Esophagus muscularis mucosa (tissue), 4 donors: ENCODE data around the gene LRFN2. TPM values are rescaled to one million over a fixed set of nuclear protein-coding genes. Genes with fewer than 3 reads are reported as not detected.

Experiments
- DNase-seq: peaks from one replicate; pipeline ENCODE4 v3.0.0-alpha.2; 2017; ENCODE audit errors: extremely low spot score
- H3K27ac ChIP-seq, 4 donors: fragments of 200-600 bp; sonication (generic); replicated peaks in 1 of 4; 1 replicate in 3 of 4; 2 replicates in 1 of 4; pipeline ENCODE4 v1.5.1; 2016 to 2019; ENCODE audit warnings: mild to moderate bottlenecking in 1 of 4
- H3K27me3 ChIP-seq, 4 donors: fragments of 200-600 bp; sonication (generic); one replicate each; pipeline versions ENCODE4 v1.5.1 to v1.6.0; 2016 to 2019
- H3K36me3 ChIP-seq, 4 donors: fragments of 200-600 bp; sonication (generic); one replicate each; pipeline ENCODE4 v1.5.1; 2016 to 2019
- H3K4me1 ChIP-seq, 4 donors: fragments of 200-600 bp; sonication (generic); one replicate each; pipeline ENCODE4 v1.5.1; 2016 to 2019
- H3K4me3 ChIP-seq, 4 donors: fragments of 200-600 bp; sonication (generic); 1 replicate in 2 of 4; 2 replicates in 2 of 4; pipeline ENCODE4 v1.5.1; 2016 to 2019; ENCODE audit warnings: mild to moderate bottlenecking in 4 of 4, moderate library complexity in 1 of 4
- H3K9me3 ChIP-seq, 4 donors: fragments of 200-600 bp; sonication (generic); 1 replicate in 3 of 4; 2 replicates in 1 of 4; pipeline ENCODE4 v1.5.1; 2016 to 2019
- CTCF ChIP-seq, 3 experiments: fragments of 200-600 bp in 2 of 3; fragments of 450-650 bp in 1 of 3; sonication (generic) in 2 of 3; IDR thresholded peaks; one replicate each; pipeline ENCODE4 v1.5.1; 2017 to 2019; ENCODE audit warnings: antibody characterized with exemption in 3 of 3, mild to moderate bottlenecking in 2 of 3, moderate library complexity in 1 of 3
- EP300 ChIP-seq: sonication (generic); formaldehyde crosslinking; IDR thresholded peaks from one replicate; pipeline ENCODE4 v1.6.1; 2017; ENCODE audit warnings: antibody characterized with exemption
- POLR2A ChIP-seq: fragments of 450-650 bp; IDR thresholded peaks from one replicate; pipeline ENCODE4 v1.6.1; 2017; ENCODE audit warnings: antibody characterized with exemption, moderate library complexity, mild to moderate bottlenecking, low read depth
- POLR2AphosphoS5 ChIP-seq, 2 donors: sonication (generic); formaldehyde crosslinking; IDR thresholded peaks; one replicate each; pipeline ENCODE4 v1.6.1; 2017; ENCODE audit warnings: antibody characterized with exemption in 2 of 2
- WGBS: methylation state at CpG from one replicate; pipeline ENCODE4 v1.1.5; 2018; 5-methylcytosine and 5-hydroxymethylcytosine counted together
- intact Hi-C: fragments of 100-400 bp; cut with DNase I; formaldehyde crosslinking; loops from one replicate; pipeline ENCODE4 v1.15.1; 2023
- total RNA-seq, 4 donors: library from RNA; depleted of rRNA; stranded (reverse); fragments of >200 nt; gene quantifications; one replicate each; pipeline versions ENCODE4 v1.1.0 to v1.2.1, GENCODE V29; 2016

LRFN2 gene
- total RNA-seq, 4 donors from 2014 or later: 0.11 TPM; not detected in 3

DNA sequence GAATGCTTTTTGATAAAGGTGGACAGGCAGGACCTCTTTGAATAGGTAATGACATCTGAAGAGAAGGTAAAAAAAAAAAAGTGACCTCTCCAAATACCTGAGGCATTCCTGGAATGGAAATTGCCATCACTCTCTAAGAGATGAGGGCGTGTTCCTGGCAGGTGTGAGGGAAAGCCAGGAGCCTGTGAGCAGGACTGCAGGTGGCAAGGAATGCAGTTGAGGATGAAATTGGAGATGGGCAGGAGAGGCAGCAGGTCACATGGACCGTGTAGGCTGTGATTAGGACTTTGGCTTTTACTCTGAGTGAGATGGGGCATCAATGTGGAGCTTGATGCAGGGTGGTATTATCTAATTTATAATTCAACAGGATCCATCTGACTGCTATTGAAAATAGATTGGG, 227.4 kb downstream of the LRFN2 start:
- Histone ChIP-seq H3K9me3 (no peaks in the 10 kb centered on the region), H3K4me3 (no peak overlapping the region), H3K4me1 (no peaks in the 10 kb centered on the region), H3K27ac (no peak overlapping the region), H3K36me3 (no peaks in the 10 kb centered on the region), H3K27me3 (peaks cover 0 to 16% (median 0%) of the 10 kb centered on the region in 4 donors)
- TF ChIP-seq POLR2AphosphoS5 (IDR thresholded peaks at IDR 0.05): no peak
- TF ChIP-seq EP300: no peak
- TF ChIP-seq CTCF (IDR thresholded peaks at IDR 0.05): no peak
- TF ChIP-seq POLR2A: no peak
- DNase-seq: peak; percentile 66
- WGBS: 53% methylated on average over 2 of the region's 2 CpGs
- intact Hi-C loops: no loop called here

DNA sequence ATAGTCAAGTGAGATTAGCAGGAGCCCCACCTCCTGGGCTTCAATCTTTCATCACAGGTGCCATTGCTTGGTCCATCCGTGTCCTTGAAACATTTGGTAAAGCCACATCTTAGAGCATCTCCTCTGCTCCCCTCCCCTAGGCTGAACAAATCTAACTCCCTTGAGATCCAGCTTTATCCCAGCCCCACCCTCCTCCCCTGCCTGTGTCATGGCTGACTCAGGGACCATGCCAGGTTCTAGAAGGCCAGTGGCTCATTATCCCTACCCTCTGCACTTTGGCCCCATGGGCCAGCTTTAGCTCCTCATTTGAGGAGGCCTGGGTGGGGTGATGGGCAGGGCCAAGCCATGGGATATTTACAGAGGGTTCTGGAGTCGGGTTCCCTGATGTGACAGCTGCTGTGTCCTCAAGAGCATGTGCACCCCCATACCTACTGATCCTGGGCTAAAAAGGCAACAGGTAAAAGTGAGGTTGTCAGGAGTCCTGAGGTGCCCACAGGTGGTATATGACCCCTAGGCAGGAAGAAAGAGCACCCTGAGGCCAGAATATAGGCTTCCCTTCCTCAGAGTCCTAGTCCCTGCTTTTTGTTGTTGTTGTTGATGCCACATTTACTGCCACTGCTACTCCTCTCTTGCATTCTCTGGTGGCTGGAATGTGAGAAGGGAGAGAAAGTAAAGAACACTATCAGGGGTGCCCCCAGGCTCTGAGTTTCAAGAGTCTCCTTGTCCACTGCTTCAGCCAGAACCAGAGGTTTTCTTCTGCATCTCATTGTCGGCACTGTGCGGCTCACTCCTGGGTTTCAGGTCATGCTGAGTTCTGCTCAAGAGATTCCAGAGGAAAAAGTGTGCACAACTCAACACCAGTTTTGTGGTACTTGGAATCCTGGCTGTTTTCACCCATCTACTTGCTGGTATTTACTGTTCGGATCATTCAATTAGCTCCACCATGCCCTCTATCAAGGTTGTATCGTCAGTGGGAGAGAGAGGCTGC, 228.4 kb downstream of the LRFN2 start:
- no peak for DNase-seq
- Histone ChIP-seq H3K27ac (no peak overlapping the region), H3K27me3 (peaks cover 0 to 16% (median 0%) of the 10 kb centered on the region in 4 donors), H3K4me3 (no peak overlapping the region), H3K9me3 (no peaks in the 10 kb centered on the region), H3K36me3 (no peaks in the 10 kb centered on the region), H3K4me1 (no peaks in the 10 kb centered on the region)
- intact Hi-C loops: no loop called here
- 89% methylated on average over 5 of the region's 6 CpGs for WGBS
- TF ChIP-seq POLR2A: no peak
- TF ChIP-seq POLR2AphosphoS5 (IDR thresholded peaks at IDR 0.05): no peak
- no peak for TF ChIP-seq CTCF (IDR thresholded peaks at IDR 0.05)
- TF ChIP-seq EP300: no peak

DNA sequence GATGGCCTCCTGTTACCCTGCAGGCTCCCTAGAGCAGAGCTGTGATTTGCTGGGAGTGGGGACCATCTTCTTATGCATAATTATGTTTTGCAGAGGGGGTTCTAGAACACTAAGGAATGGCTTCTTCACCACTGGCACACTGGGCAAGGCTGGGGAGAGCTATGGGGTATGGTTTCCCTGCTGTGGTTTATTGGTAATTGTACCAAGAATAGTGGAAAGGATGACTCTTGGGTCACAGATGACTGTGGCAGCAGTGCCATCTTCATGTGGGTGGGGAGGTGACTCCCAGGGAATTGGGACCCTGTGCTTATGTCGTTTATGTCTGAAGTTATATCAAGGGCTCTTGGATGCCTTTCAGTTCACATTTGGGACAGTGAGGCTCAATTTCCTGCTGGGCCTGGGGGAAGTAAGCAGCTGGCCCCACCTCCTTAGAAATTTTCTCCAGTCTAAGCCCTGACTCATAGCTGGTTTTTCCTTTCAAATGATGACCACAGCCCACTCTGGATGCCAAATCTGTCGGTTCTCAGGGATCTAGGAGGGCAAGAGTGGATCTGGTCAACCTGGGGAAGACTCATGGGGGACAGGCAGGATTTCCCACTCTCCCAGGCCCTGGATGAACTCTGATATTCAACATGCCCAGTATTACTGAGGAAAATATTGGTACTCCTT, 230.8 kb downstream of the LRFN2 start:
- Histone ChIP-seq H3K9me3 (no peaks in the 10 kb centered on the region), H3K27me3 (peaks cover 0 to 16% (median 0%) of the 10 kb centered on the region in 4 donors), H3K27ac (no peak overlapping the region), H3K36me3 (no peaks in the 10 kb centered on the region), H3K4me1 (no peaks in the 10 kb centered on the region), H3K4me3 (no peak overlapping the region)
- peak; percentile 88 for DNase-seq
- 34% methylated on average over 2 of the region's 2 CpGs for WGBS
- no peak for TF ChIP-seq CTCF (IDR thresholded peaks at IDR 0.05)
- TF ChIP-seq EP300: no peak
- TF ChIP-seq POLR2AphosphoS5 (IDR thresholded peaks at IDR 0.05): no peak
- TF ChIP-seq POLR2A: no peak
- intact Hi-C loops: no loop called here

- DNase-seq: peak; percentile 86
- H3K4me3 ChIP-seq: no peak overlapping the region
- H3K36me3 ChIP-seq: no peaks in the 10 kb centered on the region
- TF ChIP-seq POLR2AphosphoS5 (IDR thresholded peaks at IDR 0.05) (no peak), EP300 (no peak), CTCF (IDR thresholded peaks at IDR 0.05) (no peak), POLR2A (no peak)
- no peaks in the 10 kb centered on the region for H3K4me1 ChIP-seq
- peaks cover 0 to 12% (median 0%) of the 10 kb centered on the region in 4 donors for H3K27me3 ChIP-seq
- H3K27ac ChIP-seq: no peak overlapping the region
- WGBS: 91% methylated on average over 2 of the region's 2 CpGs
- intact Hi-C loops: no loop called here
- no peaks in the 10 kb centered on the region for H3K9me3 ChIP-seq
Measured at GRCh38 chr6:40355532-40355931, 231.6 kb downstream of the LRFN2 start.
